HL-60 (cell line): ENCODE results near the gene CNNM4.

ENCODE experiments used
- POLR2AphosphoS5 ChIP-seq: IDR thresholded peaks from 2 replicates; pipeline ENCODE4 v1.6.1; 2012; ENCODE audit warnings: low read depth
- SPI1 ChIP-seq: IDR thresholded peaks from 2 replicates; pipeline ENCODE4 v1.6.1; 2012; ENCODE audit warnings: low read depth, mild to moderate bottlenecking, borderline replicate concordance

DNA sequence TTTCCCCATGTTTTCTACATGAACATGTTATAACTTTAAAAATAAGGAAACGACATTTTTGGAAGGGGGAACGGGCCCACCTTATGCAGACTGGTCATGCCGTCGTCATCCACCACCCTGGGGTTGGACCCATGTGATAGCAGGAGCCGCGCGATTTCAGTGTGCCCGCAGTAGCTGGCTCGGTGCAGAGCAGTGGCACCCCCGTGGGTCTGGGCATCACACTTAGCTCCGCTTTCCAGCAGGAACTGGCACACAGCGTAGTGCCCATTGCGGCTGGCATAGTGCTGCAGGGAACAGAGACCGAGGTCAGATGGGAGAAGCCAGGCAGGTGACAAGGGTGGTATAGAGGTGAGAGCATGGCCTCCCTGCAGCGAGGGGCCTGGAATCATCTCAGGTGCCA lies 92.6 kb downstream of the CNNM4 start:
- TF ChIP-seq POLR2AphosphoS5 (no peak), SPI1 (no peak)
